Motor neuron (in vitro differentiated cells): Measurements from ENCODE around the gene TRAPPC10. TPM values are rescaled to one million over a fixed set of nuclear protein-coding genes. Genes with fewer than 3 reads are reported as not detected.

Experiments
- ATAC-seq, 8 experiments: fragments of 200-7000 bp; cut with Tn5 transposase; replicated peaks in 6 of 8; 2 replicates each; pipeline ENCODE4 v1.8.0; 2021; ENCODE audit warnings: mild to moderate bottlenecking in 8 of 8, moderate library complexity in 8 of 8
- H3K27ac ChIP-seq, 2 donors: fragments of 250-450 bp; sonication (Bioruptor Pico); 2 replicates each; pipeline ENCODE4 v1.9.0; 2021; ENCODE audit warnings: antibody characterized with exemption in 2 of 2, mild to moderate bottlenecking in 2 of 2, moderate library complexity in 1 of 2
- H3K4me1 ChIP-seq, 2 donors: fragments of 250-450 bp; sonication (Bioruptor Pico); replicated peaks in 1 of 2; 2 replicates each; pipeline ENCODE4 v1.6.1; 2021; ENCODE audit warnings: antibody characterized with exemption in 2 of 2, mild to moderate bottlenecking in 2 of 2, moderate library complexity in 1 of 2
- H3K4me3 ChIP-seq, 5 donors: fragments of 250-450 bp; sonication (Bioruptor Pico); 2 replicates each; pipeline ENCODE4 v1.9.0; 2021; ENCODE audit warnings: antibody characterized with exemption in 5 of 5, mild to moderate bottlenecking in 5 of 5, moderate library complexity in 4 of 5
- WGBS, 10 experiments: fragments of 450-650 bp; shearing (Covaris generic); methylation state at CpG; one replicate each; pipeline ENCODE4 v1.0.0; 2022; 5-methylcytosine and 5-hydroxymethylcytosine counted together
- in situ Hi-C, 9 experiments: fragments of 400-800 bp; cut with MboI; loops; one replicate each; pipeline ENCODE4 v1.15.0; 2021; ENCODE audit warnings: low sequenced_read_pairs in 9 of 9, low pct_unique_long_range_greater_than_20kb in 2 of 9; ENCODE audit not compliant: unreplicated experiment in 9 of 9
- total RNA-seq, 8 experiments: library from RNA; unstranded; fragments of 300-600 nt; gene quantifications; 2 replicates each; pipeline versions ENCODE4 v1.2.3 to v1.2.4, GENCODE V29; 2022

TRAPPC10 gene
- total RNA-seq, 8 experiments from 2014 or later: 10.1 to 39.8 (median 19.0) TPM

- in situ Hi-C loops: no loop called here
Observed at GRCh38 chr21:43972850-43973633, 39.1 kb upstream of the TRAPPC10 start.

DNA sequence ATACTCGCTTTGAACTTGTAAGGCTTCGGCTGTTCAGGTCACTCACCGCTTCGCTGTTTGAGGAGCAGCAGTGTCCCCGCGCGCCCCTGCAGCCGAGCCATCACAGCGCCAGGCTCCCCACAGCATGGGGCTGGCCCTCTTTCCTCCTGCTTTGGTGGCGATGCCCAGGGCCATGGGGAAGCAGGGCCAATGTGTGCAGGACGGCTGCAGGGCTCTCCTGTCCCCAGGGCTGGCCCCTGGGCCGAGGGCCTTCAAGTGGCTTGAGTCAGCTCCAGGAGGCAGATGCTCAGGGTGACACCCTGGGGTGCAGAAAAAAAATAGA lies 38.5 kb upstream of the TRAPPC10 start:
- Histone ChIP-seq H3K27ac (no peak overlapping the region), H3K4me3 (no peak overlapping the region), H3K4me1 (no peaks in the 10 kb centered on the region)
- in situ Hi-C loops: no loop called here
- 91 to 100% (median 100%) methylated on average over 1 to 10 of the region's 12 CpGs; no CpG with 5 or more reads in 4 of the 10 experiments for WGBS, 10 experiments
- ATAC-seq: no peak

More at GRCh38 chr21:43972850-43973633, 39.1 kb upstream of the TRAPPC10 start:
- no peak overlapping the region for H3K4me3 ChIP-seq
- 80 to 100% (median 92%) methylated on average over 1 to 3 of the region's 29 CpGs; no CpG with 5 or more reads in 4 of the 10 experiments for WGBS, 10 experiments
- ATAC-seq: peak in 2 of 8 experiments; percentile 32 to 53
- no peak overlapping the region for H3K27ac ChIP-seq
- no peaks in the 10 kb centered on the region for H3K4me1 ChIP-seq

DNA sequence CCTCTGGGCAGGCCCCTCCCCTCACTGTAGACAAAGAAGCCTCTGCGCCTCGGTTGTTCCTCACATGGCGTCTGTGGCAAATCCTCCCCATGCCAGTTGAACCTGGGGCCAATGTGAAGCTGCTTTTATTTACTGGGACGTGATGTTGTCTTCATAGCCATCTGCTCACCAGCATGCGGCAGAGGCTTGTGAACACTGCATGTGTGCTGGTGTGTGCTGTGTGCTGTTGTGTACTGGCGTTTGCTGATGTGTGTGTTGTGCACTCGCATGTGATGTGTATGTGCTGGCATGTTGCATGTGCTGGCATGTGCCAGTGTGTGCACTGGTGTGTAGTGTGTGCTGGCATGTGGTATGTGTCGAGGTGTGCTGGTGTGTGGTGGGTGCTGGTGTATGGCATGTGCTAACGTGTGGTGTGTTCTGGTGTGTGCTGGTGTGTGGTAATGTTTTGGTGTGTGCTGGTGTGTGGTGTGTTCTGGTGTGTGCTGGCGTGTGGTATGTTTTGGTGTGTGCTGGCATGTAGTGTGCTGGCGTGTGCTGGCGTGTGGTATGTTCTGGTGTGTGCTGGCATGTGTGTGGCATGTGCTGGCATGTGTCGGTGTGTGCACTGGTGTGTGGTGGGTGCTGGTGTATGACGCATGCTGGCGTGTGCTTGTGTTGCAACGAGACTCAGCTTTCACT lies 37.2 kb upstream of the TRAPPC10 start:
- WGBS, 10 experiments: 20 to 96% (median 77%) methylated on average over 1 to 9 of the region's 16 CpGs; no CpG with 5 or more reads in 4 of the 10 experiments
- peak in 4 of 8 experiments; percentile 14 to 42 (median 37) for ATAC-seq
- in situ Hi-C loops: loop anchor here in 1 of 9 experiments (25.0 kb wide), 1 partner anchor 138 kb away; no protein-coding TSS in a partner anchor
- H3K4me3 ChIP-seq: no peak overlapping the region
- H3K27ac ChIP-seq: no peak overlapping the region
- no peaks in the 10 kb centered on the region for H3K4me1 ChIP-seq

DNA sequence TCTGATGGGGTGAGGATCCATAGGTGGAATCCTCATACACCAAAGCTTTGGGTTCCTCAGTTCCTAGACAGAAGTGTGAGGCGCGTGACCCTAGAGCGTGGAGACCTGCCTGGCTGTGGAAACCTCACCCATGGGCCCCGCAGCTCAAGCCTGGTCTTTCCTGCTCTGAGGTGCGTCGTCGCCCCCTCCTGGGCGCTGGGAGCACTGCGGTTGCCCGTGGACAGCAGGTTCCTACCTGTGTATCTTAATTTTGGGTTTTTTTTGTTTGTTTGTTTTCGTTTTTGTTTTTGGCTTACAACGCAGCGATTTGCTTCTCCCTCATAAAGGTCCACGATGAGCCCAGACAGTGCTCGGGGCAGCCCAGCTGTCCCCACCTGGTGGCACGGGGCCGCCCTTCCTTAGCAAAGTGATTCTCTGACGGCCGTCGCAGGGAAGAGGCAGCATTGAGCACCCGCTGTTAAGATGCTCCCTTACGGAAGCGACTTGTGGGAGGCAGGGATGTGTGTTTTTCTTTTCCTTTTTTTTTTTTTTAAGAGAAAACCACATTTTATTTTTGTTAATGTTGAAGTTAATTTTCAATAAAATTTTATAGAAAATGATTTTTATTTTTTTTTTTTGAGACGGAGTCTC lies 36.5 kb upstream of the TRAPPC10 start:
- in situ Hi-C loops: loop anchor here in 1 of 9 experiments (25.0 kb wide), 1 partner anchor 138 kb away; no protein-coding TSS in a partner anchor

GRCh38 chr21:43976661-43977060 lies 35.4 kb upstream of the TRAPPC10 start:
- Histone ChIP-seq H3K4me3 (no peak overlapping the region), H3K4me1 (no peaks in the 10 kb centered on the region), H3K27ac (no peak overlapping the region)
- in situ Hi-C loops: loop anchor here in 1 of 9 experiments (25.0 kb wide), 1 partner anchor 139 kb away; no protein-coding TSS in a partner anchor
- no peak for ATAC-seq
- 56 to 100% (median 88%) methylated on average over 1 to 7 of the region's 9 CpGs; no CpG with 5 or more reads in 1 of the 10 experiments for WGBS, 10 experiments

More for the DNA sequence above, 36.5 kb upstream of the TRAPPC10 start:
- Histone ChIP-seq H3K4me1 (no peaks in the 10 kb centered on the region), H3K4me3 (no peak overlapping the region), H3K27ac (no peak overlapping the region)
- 27 to 71% (median 43%) methylated on average over 2 to 16 of the region's 24 CpGs for WGBS, 10 experiments
- peak; percentile 36 to 90 (median 86) for ATAC-seq

- no peak overlapping the region for H3K4me3 ChIP-seq
- WGBS, 10 experiments: 80 to 100% (median 97%) methylated on average over 1 to 10 of the region's 10 CpGs; no CpG with 5 or more reads in 3 of the 10 experiments
- no peaks in the 10 kb centered on the region for H3K4me1 ChIP-seq
- in situ Hi-C loops: loop anchor here in 1 of 9 experiments (25.0 kb wide), 1 partner anchor 141 kb away; no protein-coding TSS in a partner anchor
- H3K27ac ChIP-seq: no peak overlapping the region
- no peak for ATAC-seq
Observed at GRCh38 chr21:43978060-43978459, 34.0 kb upstream of the TRAPPC10 start.

DNA sequence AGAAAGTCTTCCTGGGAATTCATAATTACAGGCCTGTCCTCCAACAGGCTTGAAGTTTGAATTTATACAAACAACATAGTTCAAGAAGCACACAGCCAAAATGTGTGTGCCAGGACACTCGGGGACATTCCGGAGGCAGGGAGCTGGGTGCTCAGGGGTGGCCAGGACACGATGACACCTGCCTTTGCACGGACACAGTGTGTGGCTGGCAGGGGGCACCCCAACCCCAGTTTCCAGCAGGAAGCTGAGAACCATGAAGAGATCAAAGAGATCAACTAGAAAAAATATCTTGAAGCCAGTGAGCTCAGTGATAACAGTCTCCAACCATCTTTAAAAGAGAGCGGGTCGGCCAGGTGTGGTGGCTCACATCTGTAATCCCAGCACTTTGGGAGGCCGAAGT lies 32.5 kb upstream of the TRAPPC10 start:
- Histone ChIP-seq H3K27ac (no peak overlapping the region), H3K4me1 (no peaks in the 10 kb centered on the region), H3K4me3 (no peak overlapping the region)
- in situ Hi-C loops: loop anchor here in 1 of 9 experiments (25.0 kb wide), 1 partner anchor 142 kb away; no protein-coding TSS in a partner anchor
- 75 to 100% (median 93%) methylated on average over 2 to 5 of the region's 7 CpGs; no CpG with 5 or more reads in 5 of the 10 experiments for WGBS, 10 experiments
- ATAC-seq: no peak

- ATAC-seq: peak in 2 of 8 experiments; percentile 7 to 12
- Histone ChIP-seq H3K27ac (no peak overlapping the region), H3K4me3 (no peak overlapping the region), H3K4me1 (peaks cover 0 to 6% of the 10 kb centered on the region in 2 donors)
- in situ Hi-C loops: loop anchor here in 1 of 9 experiments (25.0 kb wide), 1 partner anchor 144 kb away; no protein-coding TSS in a partner anchor
- 30 to 93% (median 60%) methylated on average over 1 to 3 of the region's 26 CpGs; no CpG with 5 or more reads in 7 of the 10 experiments for WGBS, 10 experiments
Observed at GRCh38 chr21:43981151-43981870, 30.8 kb upstream of the TRAPPC10 start.

DNA sequence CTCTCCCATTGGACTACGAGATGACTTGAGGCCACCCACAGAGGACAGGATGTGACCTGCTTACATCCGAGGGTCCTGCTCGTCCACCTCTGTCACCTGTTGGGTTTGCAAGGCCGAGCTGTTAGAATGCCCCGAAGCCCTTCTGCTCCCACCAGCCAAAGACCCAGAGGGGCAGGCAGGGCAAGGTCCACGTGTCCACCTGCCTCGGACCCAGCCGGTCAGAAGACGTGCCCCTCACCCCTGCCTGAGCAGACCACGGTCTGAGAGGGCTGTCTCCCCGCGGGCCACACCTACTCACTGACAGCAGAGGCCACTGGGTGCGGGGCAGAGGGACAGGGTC lies 30.3 kb upstream of the TRAPPC10 start:
- Histone ChIP-seq H3K4me1 (peaks cover 0 to 6% of the 10 kb centered on the region in 2 donors), H3K27ac (no peak overlapping the region), H3K4me3 (no peak overlapping the region)
- 47 to 100% (median 72%) methylated on average over 1 to 4 of the region's 13 CpGs; no CpG with 5 or more reads in 7 of the 10 experiments for WGBS, 10 experiments
- in situ Hi-C loops: loop anchor here in 1 of 9 experiments (25.0 kb wide), 1 partner anchor 145 kb away; no protein-coding TSS in a partner anchor
- peak in 1 of 8 experiments; percentile 19 for ATAC-seq

- WGBS, 10 experiments: 80 to 100% (median 92%) methylated on average over 1 to 8 of the region's 32 CpGs; no CpG with 5 or more reads in 5 of the 10 experiments
- H3K4me3 ChIP-seq: no peak overlapping the region
- in situ Hi-C loops: loop anchor here in 1 of 9 experiments (25.0 kb wide), 1 partner anchor 145 kb away; no protein-coding TSS in a partner anchor
- H3K4me1 ChIP-seq: peaks cover 0 to 6% of the 10 kb centered on the region in 2 donors
- no peak overlapping the region for H3K27ac ChIP-seq
- ATAC-seq: no peak
Observed at GRCh38 chr21:43982489-43983078, 29.5 kb upstream of the TRAPPC10 start.

GRCh38 chr21:43983390-43983789 lies 28.7 kb upstream of the TRAPPC10 start:
- H3K4me3 ChIP-seq: no peak overlapping the region
- H3K4me1 ChIP-seq: peaks cover 0 to 6% of the 10 kb centered on the region in 2 donors
- H3K27ac ChIP-seq: no peak overlapping the region
- ATAC-seq: no peak
- WGBS, 10 experiments: 60 to 100% (median 95%) methylated on average over 1 to 2 of the region's 17 CpGs; no CpG with 5 or more reads in 4 of the 10 experiments
- in situ Hi-C loops: loop anchor here in 1 of 9 experiments (25.0 kb wide), 1 partner anchor 146 kb away; no protein-coding TSS in a partner anchor
